WTC11 (cell line): Measurements from ENCODE around the gene DHX30. TPM values are rescaled to one million over a fixed set of nuclear protein-coding genes. Genes with fewer than 3 reads are reported as not detected.

Source experiments
- ATAC-seq: fragments of 200-7000 bp; cut with Tn5 transposase; 2 replicates; pipeline ENCODE4 v1.10.0; 2021; ENCODE audit warnings: mild to moderate bottlenecking, moderate library complexity
- CTCF ChIA-PET: fragments of 300-600 bp; sonication (Branson Sonifier 250); formaldehyde crosslinking; loops from one replicate; lab custom pipeline; 2021; ENCODE audit warnings: antibody characterized with exemption; lab: Charles Lee
- POLR2A ChIA-PET: fragments of 350-600 bp; sonication (Branson Sonifier 250); formaldehyde crosslinking; loops from one replicate; lab custom pipeline; 2021; ENCODE audit warnings: antibody characterized with exemption; lab: Charles Lee
- DNase-seq: peaks from one replicate; pipeline ENCODE4 v3.0.0; 2021; ENCODE audit warnings: low spot score
- H3K27ac Mint-ChIP-seq: 2 replicates; pipeline ENCODE4 v1.8.0; 2021; ENCODE audit warnings: mixed read lengths
- H3K27me3 Mint-ChIP-seq: 2 replicates; pipeline ENCODE4 v1.8.0; 2021; ENCODE audit warnings: low read depth, mild to moderate bottlenecking, moderate library complexity, mixed read lengths
- H3K36me3 Mint-ChIP-seq: 2 replicates; pipeline ENCODE4 v1.8.0; 2021; ENCODE audit warnings: mixed read lengths
- H3K4me1 Mint-ChIP-seq: 2 replicates; pipeline ENCODE4 v1.8.0; 2022; ENCODE audit warnings: mixed read lengths
- H3K4me3 Mint-ChIP-seq: 2 replicates; pipeline ENCODE4 v1.8.0; 2021; ENCODE audit warnings: mild to moderate bottlenecking, moderate library complexity, mixed read lengths
- H3K9me3 Mint-ChIP-seq: 2 replicates; pipeline ENCODE4 v1.8.0; 2021; ENCODE audit warnings: mixed read lengths
- E2F4 ChIP-seq: sonication (generic); formaldehyde crosslinking; IDR thresholded peaks from 2 replicates; pipeline ENCODE4 v1.8.1; 2022; ENCODE audit warnings: low read depth, mild to moderate bottlenecking, moderate library complexity, missing genetic modification reagents, borderline replicate concordance
- ERG ChIP-seq: fragments of 250-450 bp; sonication (Bioruptor Pico); IDR thresholded peaks from 2 replicates; pipeline ENCODE4 v1.8.0; 2021; ENCODE audit warnings: mild to moderate bottlenecking
- FOXK1 ChIP-seq: sonication (generic); formaldehyde crosslinking; IDR thresholded peaks from 2 replicates; pipeline ENCODE4 v1.8.0; 2022; ENCODE audit warnings: mild to moderate bottlenecking, moderate library complexity, missing genetic modification reagents
- FOXP1 ChIP-seq: sonication (generic); formaldehyde crosslinking; IDR thresholded peaks from 2 replicates; pipeline ENCODE4 v1.8.0; 2022; ENCODE audit warnings: missing genetic modification reagents, mild to moderate bottlenecking, moderate library complexity, borderline replicate concordance
- HMGXB4 ChIP-seq: sonication (generic); formaldehyde crosslinking; IDR thresholded peaks from 2 replicates; pipeline ENCODE4 v1.8.1; 2023; ENCODE audit warnings: mild to moderate bottlenecking, moderate library complexity, missing genetic modification reagents
- MAX ChIP-seq: sonication (generic); formaldehyde crosslinking; IDR thresholded peaks from 2 replicates; pipeline ENCODE4 v1.8.0; 2022; ENCODE audit warnings: mild to moderate bottlenecking, missing genetic modification reagents
- MLX ChIP-seq: sonication (generic); formaldehyde crosslinking; IDR thresholded peaks from 2 replicates; pipeline ENCODE4 v1.8.1; 2023; ENCODE audit warnings: mild to moderate bottlenecking, missing genetic modification reagents, moderate library complexity
- NFE2L1 ChIP-seq: sonication (generic); formaldehyde crosslinking; IDR thresholded peaks from 2 replicates; pipeline ENCODE4 v1.8.1; 2023; ENCODE audit warnings: missing genetic modification reagents
- NR1H2 ChIP-seq: sonication (generic); formaldehyde crosslinking; IDR thresholded peaks from 2 replicates; pipeline ENCODE4 v1.9.0; 2021; ENCODE audit warnings: mild to moderate bottlenecking, moderate library complexity, missing genetic modification reagents
- NR3C1 ChIP-seq: sonication (generic); formaldehyde crosslinking; conservative IDR thresholded peaks from 2 replicates; pipeline ENCODE4 v1.8.1; 2023; ENCODE audit warnings: low read depth, mild to moderate bottlenecking, missing genetic modification reagents
- PRDM15 ChIP-seq: sonication (generic); formaldehyde crosslinking; IDR thresholded peaks from 2 replicates; pipeline ENCODE4 v1.8.0; 2022; ENCODE audit warnings: missing genetic modification reagents
- RELA ChIP-seq: sonication (generic); formaldehyde crosslinking; IDR thresholded peaks from 2 replicates; pipeline ENCODE4 v1.8.1; 2022; ENCODE audit warnings: missing genetic modification reagents, mild to moderate bottlenecking, borderline replicate concordance
- SMAD4 ChIP-seq: sonication (generic); formaldehyde crosslinking; IDR thresholded peaks from 2 replicates; pipeline ENCODE4 v1.8.0; 2022; ENCODE audit warnings: mild to moderate bottlenecking, missing genetic modification reagents
- TCF7 ChIP-seq: sonication (generic); formaldehyde crosslinking; IDR thresholded peaks from 2 replicates; pipeline ENCODE4 v1.8.0; 2022; ENCODE audit warnings: mild to moderate bottlenecking, low read depth, missing genetic modification reagents, moderate library complexity
- ZNF232 ChIP-seq: sonication (generic); formaldehyde crosslinking; IDR thresholded peaks from 2 replicates; pipeline ENCODE4 v1.8.0; 2022; ENCODE audit warnings: mild to moderate bottlenecking, missing genetic modification reagents
- ZNF396 ChIP-seq: fragments of 250-450 bp; sonication (Bioruptor Pico); IDR thresholded peaks from 2 replicates; pipeline ENCODE4 v1.8.0; 2021; ENCODE audit warnings: mild to moderate bottlenecking, moderate library complexity, borderline replicate concordance
- ZNF416 ChIP-seq: fragments of 250-450 bp; sonication (Bioruptor Pico); IDR thresholded peaks from 2 replicates; pipeline ENCODE4 v1.9.0; 2021; ENCODE audit warnings: mild to moderate bottlenecking, inconsistent platforms
- ZNF423 ChIP-seq: fragments of 250-450 bp; sonication (Bioruptor Pico); IDR thresholded peaks from 2 replicates; pipeline ENCODE4 v2.1.2; 2022; ENCODE audit warnings: mild to moderate bottlenecking, moderate library complexity
- ZNF532 ChIP-seq: fragments of 250-450 bp; sonication (Bioruptor Pico); IDR thresholded peaks from 2 replicates; pipeline ENCODE4 v1.9.0; 2021; ENCODE audit warnings: mild to moderate bottlenecking, borderline replicate concordance
- total RNA-seq: library from RNA; stranded (reverse); gene quantifications from 3 replicates; pipeline ENCODE4 v1.2.3, GENCODE V29; 2021

Gene DHX30
- total RNA-seq, 1 experiment from 2014 or later = 98.1 TPM

- TF ChIP-seq NR1H2 (CRISPR knock-in tag) = no peak
- TF ChIP-seq ZNF416 = no peak
- no peak for TF ChIP-seq ZNF396 (CRISPR knock-in tag)
- no peak for TF ChIP-seq TCF7 (CRISPR knock-in tag)
- no peak for TF ChIP-seq ZNF232 (CRISPR knock-in tag)
- no peak for TF ChIP-seq PRDM15 (CRISPR knock-in tag)
- no peak for TF ChIP-seq E2F4 (CRISPR knock-in tag)
- TF ChIP-seq, all 79 proteins: peak for 0
These were observed 64.6 kb downstream of the DHX30 start (continued) for GRCh38 chr3:47867451-47868044.

- Mint-ChIP-seq H3K27me3 (no peaks in the 10 kb centered on the region), H3K4me3 (no peak overlapping the region), H3K4me1 (no peaks in the 10 kb centered on the region), H3K9me3 (no peaks in the 10 kb centered on the region), H3K27ac (no peak overlapping the region), H3K36me3 (peaks cover 72% of the 10 kb centered on the region)
- DNase-seq (no peak), ATAC-seq (no peak)
- CTCF ChIA-PET = interaction anchor here (4.1 kb wide), 1 partner anchor 283 kb away, joined by 30 read pairs; no protein-coding TSS in a partner anchor
- POLR2A ChIA-PET = no interaction called here
- TF ChIP-seq NR3C1 (CRISPR knock-in tag) = no peak
- no peak for TF ChIP-seq SMAD4 (CRISPR knock-in tag)
- no peak for TF ChIP-seq MAX (CRISPR knock-in tag)
- TF ChIP-seq ZNF423 = no peak
- TF ChIP-seq, all 79 proteins: peak for 0
These were observed 65.4 kb downstream of the DHX30 start for GRCh38 chr3:47868306-47868705.

GRCh38 chr3:47870156-47870555 is 67.2 kb downstream of the DHX30 start:
- DNase-seq (no peak), ATAC-seq (no peak)
- ChIA-PET POLR2A (no interaction called here), CTCF (interaction anchor here (1.8 kb wide), 1 partner anchor 282 kb away, joined by 7 read pairs; no protein-coding TSS in a partner anchor)
- peaks cover 4% of the 10 kb centered on the region for H3K4me1 Mint-ChIP-seq
- H3K9me3 Mint-ChIP-seq = no peaks in the 10 kb centered on the region
- H3K27ac Mint-ChIP-seq = no peak overlapping the region
- no peaks in the 10 kb centered on the region for H3K27me3 Mint-ChIP-seq
- no peak overlapping the region for H3K4me3 Mint-ChIP-seq
- peaks cover 68% of the 10 kb centered on the region for H3K36me3 Mint-ChIP-seq
- TF ChIP-seq RELA (CRISPR knock-in tag) (no peak), ZNF232 (CRISPR knock-in tag) (no peak), TCF7 (CRISPR knock-in tag) (no peak), ZNF532 (CRISPR knock-in tag) (no peak), FOXK1 (no peak), ERG (CRISPR knock-in tag) (no peak), MLX (no peak), HMGXB4 (CRISPR knock-in tag) (no peak), NFE2L1 (CRISPR knock-in tag) (no peak), FOXP1 (CRISPR knock-in tag) (no peak)
